NCI-H1105 (cell line): ENCODE data around the gene CPT1A.

Experiments used
- DNase-seq: peaks from one replicate; lab custom pipeline; 2025; lab: John Stamatoyannopoulos, UW

Gene CPT1A

GRCh38 chr11:68854273-68854958, 12.7 kb upstream of the CPT1A start:
- DNase-seq = no peak

- DNase-seq = no peak
These were observed 10.9 kb upstream of the CPT1A start for GRCh38 chr11:68852628-68853027.

GRCh38 chr11:68848429-68848828, 6.7 kb upstream of the CPT1A start:
- DNase-seq = no peak

- DNase-seq = no peak
These were observed 5.7 kb upstream of the CPT1A start for GRCh38 chr11:68847395-68847794.

GRCh38 chr11:68845351-68846002, 3.8 kb upstream of the CPT1A start:
- no peak for DNase-seq

- no peak for DNase-seq
These were observed 3.1 kb upstream of the CPT1A start for GRCh38 chr11:68844801-68845200.

GRCh38 chr11:68844376-68844775, 2.7 kb upstream of the CPT1A start:
- no peak for DNase-seq

GRCh38 chr11:68843703-68844312, 2.1 kb upstream of the CPT1A start:
- peak; percentile 76 for DNase-seq

GRCh38 chr11:68843052-68843561, 1.4 kb upstream of the CPT1A start:
- DNase-seq = no peak

- DNase-seq = no peak
These were observed 823 bp upstream of the CPT1A start for GRCh38 chr11:68842427-68843051.

- no peak for DNase-seq
These were observed 759 bp downstream of the CPT1A start for GRCh38 chr11:68840661-68841653.

GRCh38 chr11:68839911-68840641, 1.6 kb downstream of the CPT1A start:
- DNase-seq = no peak

GRCh38 chr11:68839054-68839865, 2.5 kb downstream of the CPT1A start:
- DNase-seq = peak; percentile 94

- no peak for DNase-seq
These were observed 3.1 kb downstream of the CPT1A start for GRCh38 chr11:68838572-68838964.

- no peak for DNase-seq
These were observed 3.8 kb downstream of the CPT1A start for GRCh38 chr11:68837583-68838571.

- no peak for DNase-seq
These were observed 6.0 kb downstream of the CPT1A start for GRCh38 chr11:68835749-68836148.

GRCh38 chr11:68835328-68835727, 6.4 kb downstream of the CPT1A start:
- DNase-seq = no peak

- DNase-seq = no peak
These were observed 9.1 kb downstream of the CPT1A start for GRCh38 chr11:68832476-68833181.
